Activated B cell treated with CpG ODN at 0.5 μM for 24 hours (primary cell): Measurements from ENCODE around the gene ICE1. TPM values are rescaled to one million over a fixed set of nuclear protein-coding genes. Genes with fewer than 3 reads are reported as not detected.
"Not testable (repeated sequence)": the region's sequence is repeated elsewhere in the genome, so short reads cannot be mapped to it uniquely, and the experiment has no call there.

Experiments used
- ATAC-seq: fragments of 200-7000 bp; cut with Tn5 transposase; one replicate; pipeline ENCODE4 v1.10.0; 2021; ENCODE audit warnings: low read depth, mild to moderate bottlenecking, moderate library complexity
- CTCF ChIA-PET: fragments of 350-600 bp; sonication (Branson Sonifier 250); formaldehyde crosslinking; loops from one replicate; lab custom pipeline; 2021; ENCODE audit warnings: antibody characterized with exemption; lab: Charles Lee
- POLR2A ChIA-PET: fragments of 350-600 bp; sonication (Branson Sonifier 250); formaldehyde crosslinking; loops from one replicate; lab custom pipeline; 2021; ENCODE audit warnings: antibody characterized with exemption; lab: Charles Lee
- DNase-seq: peaks from one replicate; pipeline ENCODE4 v3.0.0; 2022
- H3K27ac Mint-ChIP-seq: one replicate; pipeline ENCODE4 v1.8.0; 2020; ENCODE audit warnings: mixed read lengths
- H3K27me3 Mint-ChIP-seq: one replicate; pipeline ENCODE4 v1.8.0; 2021; ENCODE audit warnings: mixed read lengths
- H3K36me3 Mint-ChIP-seq: one replicate; pipeline ENCODE4 v1.8.0; 2021; ENCODE audit warnings: low read depth, mixed read lengths
- H3K4me1 Mint-ChIP-seq: one replicate; pipeline ENCODE4 v1.8.0; 2021; ENCODE audit warnings: mixed read lengths
- H3K4me3 Mint-ChIP-seq: one replicate; pipeline ENCODE4 v1.8.0; 2020; ENCODE audit warnings: mild to moderate bottlenecking, mixed read lengths
- H3K9me3 Mint-ChIP-seq: one replicate; pipeline ENCODE4 v1.8.0; 2020; ENCODE audit warnings: mixed read lengths
- CTCF ChIP-seq: fragments of 200-600 bp; IDR thresholded peaks from one replicate; pipeline ENCODE4 v1.8.0; 2022; ENCODE audit warnings: antibody characterized with exemption, mild to moderate bottlenecking
- intact Hi-C: fragments of 100-400 bp; cut with micrococcal nuclease; formaldehyde crosslinking; loops from one replicate; pipeline ENCODE4 v1.15.1; 2024
- total RNA-seq: library from RNA; stranded (reverse); gene quantifications from 2 replicates; pipeline ENCODE4 v1.2.3, GENCODE V29; 2022

Gene ICE1
- total RNA-seq, 1 donor from 2014 or later = 36.8 TPM

- CTCF ChIA-PET = no interaction called here
Observed at GRCh38 chr5:5407924-5408323, 14.6 kb upstream of the ICE1 start.

GRCh38 chr5:5409151-5409810 is 13.2 kb upstream of the ICE1 start:
- peaks cover 12% of the 10 kb centered on the region for H3K9me3 Mint-ChIP-seq
- ATAC-seq (no peak), DNase-seq (no peak)
- H3K27me3 Mint-ChIP-seq = no peaks in the 10 kb centered on the region
- H3K4me3 Mint-ChIP-seq = no peak overlapping the region
- CTCF ChIA-PET = no interaction called here
- intact Hi-C loops = no loop called here
- POLR2A ChIA-PET = no interaction called here
- peaks cover 19% of the 10 kb centered on the region for H3K36me3 Mint-ChIP-seq
- no peak for TF ChIP-seq CTCF
- no peak overlapping the region for H3K27ac Mint-ChIP-seq
- no peaks in the 10 kb centered on the region for H3K4me1 Mint-ChIP-seq

More at GRCh38 chr5:5407924-5408323, 14.6 kb upstream of the ICE1 start:
- no peak overlapping the region for H3K4me3 Mint-ChIP-seq
- POLR2A ChIA-PET = no interaction called here
- peaks cover 19% of the 10 kb centered on the region for H3K36me3 Mint-ChIP-seq
- peaks cover 9% of the 10 kb centered on the region for H3K9me3 Mint-ChIP-seq
- no peak overlapping the region for H3K27ac Mint-ChIP-seq
- no peak for TF ChIP-seq CTCF
- ATAC-seq = no peak
- no peak for DNase-seq
- H3K4me1 Mint-ChIP-seq = no peaks in the 10 kb centered on the region
- intact Hi-C loops = no loop called here
- H3K27me3 Mint-ChIP-seq = no peaks in the 10 kb centered on the region

- H3K4me1 Mint-ChIP-seq, CTCF ChIA-PET, intact Hi-C loops, H3K9me3 Mint-ChIP-seq, POLR2A ChIA-PET, H3K4me3 Mint-ChIP-seq, DNase-seq, H3K27me3 Mint-ChIP-seq, ATAC-seq, H3K27ac Mint-ChIP-seq: not testable (repeated sequence)
- peaks cover 28% of the 10 kb centered on the region for H3K36me3 Mint-ChIP-seq
Observed at GRCh38 chr5:5413856-5414255, 8.6 kb upstream of the ICE1 start.

DNA sequence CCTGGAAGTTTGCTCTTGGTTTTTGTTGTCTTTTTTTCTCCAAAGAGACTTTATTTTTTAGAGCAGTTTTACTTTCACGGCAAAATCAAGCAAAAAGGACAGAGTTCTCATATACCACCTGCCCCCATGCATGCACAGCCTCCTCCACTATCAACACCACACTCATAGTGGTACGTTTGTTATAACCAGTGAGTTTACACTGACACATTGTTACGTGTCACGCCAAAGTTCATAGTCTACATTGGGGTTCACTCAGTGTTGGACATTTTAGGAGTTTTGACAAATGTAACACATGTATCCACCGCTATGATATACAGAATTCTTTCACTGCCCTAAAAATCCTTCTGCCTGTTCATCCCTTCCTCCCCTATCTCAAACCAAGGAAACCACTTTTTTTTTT is 7.5 kb upstream of the ICE1 start:
- POLR2A ChIA-PET = no interaction called here
- intact Hi-C loops = no loop called here
- H3K4me1 Mint-ChIP-seq = no peaks in the 10 kb centered on the region
- no peak for TF ChIP-seq CTCF
- no peak for ATAC-seq
- CTCF ChIA-PET = no interaction called here
- no peak for DNase-seq
- H3K36me3 Mint-ChIP-seq = peaks cover 24% of the 10 kb centered on the region
- no peaks in the 10 kb centered on the region for H3K27me3 Mint-ChIP-seq
- peaks cover 5% of the 10 kb centered on the region for H3K9me3 Mint-ChIP-seq
- no peak overlapping the region for H3K27ac Mint-ChIP-seq
- no peak overlapping the region for H3K4me3 Mint-ChIP-seq

- peaks cover 10% of the 10 kb centered on the region for H3K36me3 Mint-ChIP-seq
- CTCF ChIA-PET = no interaction called here
- intact Hi-C loops = no loop called here
- DNase-seq (no peak), ATAC-seq (no peak)
- H3K4me3 Mint-ChIP-seq = no peak overlapping the region
- POLR2A ChIA-PET = no interaction called here
- peaks cover 13% of the 10 kb centered on the region for H3K4me1 Mint-ChIP-seq
- TF ChIP-seq CTCF = no peak
- peaks cover 3% of the 10 kb centered on the region for H3K9me3 Mint-ChIP-seq
- H3K27ac Mint-ChIP-seq = no peak overlapping the region
- no peaks in the 10 kb centered on the region for H3K27me3 Mint-ChIP-seq
Observed at GRCh38 chr5:5416733-5417132, 5.7 kb upstream of the ICE1 start.

- no peak for TF ChIP-seq CTCF
- Mint-ChIP-seq H3K9me3 (peaks cover 3% of the 10 kb centered on the region), H3K4me1 (peaks cover 15% of the 10 kb centered on the region), H3K36me3 (peaks cover 12% of the 10 kb centered on the region), H3K4me3 (no peak overlapping the region), H3K27ac (no peak overlapping the region), H3K27me3 (no peaks in the 10 kb centered on the region)
- CTCF ChIA-PET = interaction anchor here (2.3 kb wide), 1 partner anchor 275 kb away, joined by 12 read pairs; no protein-coding TSS in a partner anchor
- DNase-seq = no peak
- POLR2A ChIA-PET = no interaction called here
- intact Hi-C loops = no loop called here
- no peak for ATAC-seq
Observed at GRCh38 chr5:5418006-5418405, 4.5 kb upstream of the ICE1 start.
